H9 (cell line): Measurements from ENCODE around the gene ANO2. TPM values are rescaled to one million over a fixed set of nuclear protein-coding genes. Genes with fewer than 3 reads are reported as not detected.

Experiments used
- DNase-seq: peaks from one replicate; pipeline ENCODE4 v3.0.0-alpha.2; 2017
- H2AFZ ChIP-seq: one replicate; pipeline ENCODE4 v1.6.1; 2013; ENCODE audit warnings: mild to moderate bottlenecking, low read length, control low read depth, moderate library complexity
- H2AK5ac ChIP-seq: 2 replicates; pipeline ENCODE4 v1.6.1; 2013; ENCODE audit warnings: low read length, control low read depth, mixed read lengths; ENCODE audit not compliant: insufficient read length
- H2BK120ac ChIP-seq: one replicate; pipeline ENCODE4 v1.6.1; 2013; ENCODE audit warnings: low read depth, mild to moderate bottlenecking, low read length, control low read depth, inconsistent platforms; ENCODE audit not compliant: poor library complexity, severe bottlenecking
- H2BK12ac ChIP-seq: 2 replicates; pipeline ENCODE4 v1.6.1; 2013; ENCODE audit warnings: low read length, control low read depth, mixed read lengths, low read depth; ENCODE audit not compliant: insufficient read length
- H2BK15ac ChIP-seq: 2 replicates; pipeline ENCODE4 v1.6.1; 2013; ENCODE audit warnings: low read depth, low read length, control low read depth
- H2BK20ac ChIP-seq: one replicate; pipeline ENCODE4 v1.6.1; 2013; ENCODE audit warnings: low read depth, mild to moderate bottlenecking, low read length, control low read depth, inconsistent platforms; ENCODE audit not compliant: poor library complexity, severe bottlenecking
- H2BK5ac ChIP-seq: 2 replicates; pipeline ENCODE4 v1.6.1; 2013; ENCODE audit warnings: low read length, control low read depth, mixed read lengths; ENCODE audit not compliant: insufficient read length
- H3K14ac ChIP-seq: 2 replicates; pipeline ENCODE4 v1.6.1; 2013; ENCODE audit warnings: low read length, control low read depth; ENCODE audit not compliant: insufficient read depth
- H3K18ac ChIP-seq: 2 replicates; pipeline ENCODE4 v1.6.1; 2013; ENCODE audit warnings: low read depth, mild to moderate bottlenecking, mixed read lengths, low read length, control low read depth; ENCODE audit not compliant: insufficient read length
- H3K23ac ChIP-seq: 2 replicates; pipeline ENCODE4 v1.6.1; 2013; ENCODE audit warnings: low read length, control low read depth, mixed read lengths, low read depth; ENCODE audit not compliant: insufficient read length
- H3K23me2 ChIP-seq: 2 replicates; pipeline ENCODE4 v1.6.1; 2013; ENCODE audit warnings: low read depth, mild to moderate bottlenecking, mixed read lengths, low read length, control low read depth; ENCODE audit not compliant: insufficient read length, poor library complexity, severe bottlenecking
- H3K27ac ChIP-seq: 2 replicates; pipeline ENCODE4 v1.5.1; 2013; ENCODE audit warnings: low read length, control low read depth, mixed read lengths, low read depth; ENCODE audit not compliant: insufficient read length
- H3K27me3 ChIP-seq: 2 replicates; pipeline ENCODE4 v1.6.1; 2013; ENCODE audit warnings: low read length, control low read depth, inconsistent platforms; ENCODE audit not compliant: insufficient read depth
- H3K4ac ChIP-seq: 2 replicates; pipeline ENCODE4 v1.6.1; 2013; ENCODE audit warnings: low read depth, mild to moderate bottlenecking, control low read depth, inconsistent platforms, low read length, moderate library complexity
- H3K4me1 ChIP-seq: 2 replicates; pipeline ENCODE4 v1.6.1; 2013; ENCODE audit warnings: low read length, control low read depth, inconsistent platforms; ENCODE audit not compliant: insufficient read depth
- H3K4me2 ChIP-seq: 2 replicates; pipeline ENCODE4 v1.6.1; 2013; ENCODE audit warnings: low read length, control low read depth, mixed read lengths; ENCODE audit not compliant: insufficient read length, insufficient read depth
- H3K56ac ChIP-seq: 2 replicates; pipeline ENCODE4 v1.6.1; 2013; ENCODE audit warnings: low read depth, mild to moderate bottlenecking, mixed read lengths, low read length, control low read depth; ENCODE audit not compliant: insufficient read length
- H3K79me1 ChIP-seq: 2 replicates; pipeline ENCODE4 v1.6.1; 2013; ENCODE audit warnings: low read depth, mild to moderate bottlenecking, moderate library complexity, low read length, control low read depth, inconsistent platforms; ENCODE audit not compliant: insufficient read depth, poor library complexity, severe bottlenecking
- H3K79me2 ChIP-seq: 2 replicates; pipeline ENCODE4 v1.6.1; 2013; ENCODE audit warnings: low read length, control low read depth, inconsistent platforms; ENCODE audit not compliant: insufficient read depth
- H3K9ac ChIP-seq: 2 replicates; pipeline ENCODE4 v1.6.1; 2013; ENCODE audit warnings: low read length, control low read depth, mixed read lengths; ENCODE audit not compliant: insufficient read length; ENCODE audit errors: extremely low read depth
- H3K9me3 ChIP-seq: one replicate; pipeline ENCODE4 v1.6.1; 2013; ENCODE audit warnings: low read depth, low read length, inconsistent platforms; ENCODE audit not compliant: control insufficient read depth
- H3T11ph ChIP-seq: one replicate; pipeline ENCODE4 v1.6.1; 2013; ENCODE audit warnings: mild to moderate bottlenecking, low read length, control low read depth, inconsistent platforms
- H4K20me1 ChIP-seq: one replicate; pipeline ENCODE4 v1.6.1; 2013; ENCODE audit not compliant: control insufficient read depth, insufficient read length, insufficient read depth
- H4K5ac ChIP-seq: 2 replicates; pipeline ENCODE4 v1.6.1; 2013; ENCODE audit warnings: low read depth, mild to moderate bottlenecking, mixed read lengths, low read length, control low read depth; ENCODE audit not compliant: insufficient read length
- H4K8ac ChIP-seq: replicated peaks from 2 replicates; pipeline ENCODE4 v1.6.1; 2013; ENCODE audit warnings: low read length, control low read depth, mixed read lengths, low read depth; ENCODE audit not compliant: insufficient read length
- H4K91ac ChIP-seq: 2 replicates; pipeline ENCODE4 v1.6.1; 2013; ENCODE audit warnings: low read depth, mild to moderate bottlenecking, moderate library complexity, mixed read lengths, low read length, control low read depth; ENCODE audit not compliant: insufficient read length
- H3K27ac Mint-ChIP-seq, 3 experiments: 2 replicates in 2 of 3; 3 replicates in 1 of 3; pipeline ENCODE4 v1.8.0; 2020 to 2021; ENCODE audit warnings: mixed read lengths in 3 of 3, mild to moderate bottlenecking in 1 of 3, moderate library complexity in 1 of 3
- H3K27me3 Mint-ChIP-seq: 2 replicates; pipeline ENCODE4 v1.8.0; 2021; ENCODE audit warnings: low read depth, mild to moderate bottlenecking, moderate library complexity, mixed read lengths
- H3K36me3 Mint-ChIP-seq, 3 experiments: 2 replicates in 2 of 3; 3 replicates in 1 of 3; pipeline ENCODE4 v1.8.0; 2020 to 2021; ENCODE audit warnings: low read depth in 3 of 3, mixed read lengths in 3 of 3; ENCODE audit not compliant: insufficient read depth in 1 of 3
- H3K4me1 Mint-ChIP-seq, 2 experiments: 2 replicates each; pipeline ENCODE4 v1.8.0; 2020; ENCODE audit warnings: mixed read lengths in 2 of 2
- H3K4me3 Mint-ChIP-seq, 2 experiments: 2 replicates in 1 of 2; 3 replicates in 1 of 2; pipeline ENCODE4 v1.8.0; 2020 to 2021; ENCODE audit warnings: mild to moderate bottlenecking in 2 of 2, mixed read lengths in 2 of 2, moderate library complexity in 1 of 2
- H3K9me3 Mint-ChIP-seq, 2 experiments: 2 replicates in 1 of 2; 3 replicates in 1 of 2; pipeline ENCODE4 v1.8.0; 2020; ENCODE audit warnings: mild to moderate bottlenecking in 2 of 2, mixed read lengths in 2 of 2, moderate library complexity in 1 of 2
- CTCF ChIP-seq: fragments of 200-600 bp; sonication (generic); conservative IDR thresholded peaks from 3 replicates; pipeline ENCODE4 v1.8.0; 2021; ENCODE audit warnings: antibody characterized with exemption, mild to moderate bottlenecking
- WGBS: extraction: QIAGEN DNeasy Blood & Tissue Kit; methylation state at CpG from one replicate; pipeline ENCODE4 v1.1.7; 2013; ENCODE audit warnings: missing lambda C conversion rate, low lambda C conversion rate, mixed read lengths; ENCODE audit not compliant: insufficient read length; ENCODE audit errors: extremely low coverage; 5-methylcytosine and 5-hydroxymethylcytosine counted together
- total RNA-seq: library from RNA; stranded (reverse); gene quantifications from 2 replicates; pipeline ENCODE4 v1.2.1, GENCODE V29; 2021

ANO2 gene
- total RNA-seq, 1 experiment from 2014 or later, result 3.8 TPM

DNA sequence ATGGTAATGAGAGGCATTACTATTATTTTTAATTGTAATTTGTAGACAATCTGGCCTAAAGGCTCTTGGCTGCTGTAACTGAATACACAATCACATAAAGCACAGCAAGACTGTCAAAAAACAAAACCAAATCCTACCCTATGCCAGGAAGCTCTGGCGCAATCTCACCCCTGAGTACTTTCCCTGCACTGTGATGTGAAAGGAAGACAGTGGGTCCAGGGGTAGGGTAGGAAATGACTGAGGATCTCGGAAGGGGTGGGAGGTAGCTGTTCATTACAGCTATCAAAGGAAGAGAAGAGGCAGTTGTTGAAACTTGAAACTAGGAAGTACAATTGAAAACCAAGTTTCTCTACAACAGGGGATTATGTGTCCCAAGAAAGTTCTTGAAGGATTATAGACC, 202.8 kb downstream of the ANO2 start:
- peak overlapping the region in 1 of 3 experiments; percentile 83; a peak in 1 of 7 replicates for H3K27ac Mint-ChIP-seq
- H3K4me1 Mint-ChIP-seq, result peaks cover 0 to 5% of the 10 kb centered on the region in 2 experiments; a peak in 1 of 4 replicates
- Histone ChIP-seq H4K5ac (no peak overlapping the region), H2BK120ac (no peak overlapping the region), H4K8ac (no peak overlapping the region), H3K14ac (no peak overlapping the region), H3K79me1 (no peaks in the 10 kb centered on the region), H2BK5ac (no peak overlapping the region), H3T11ph (no peak overlapping the region), H3K9me3 (no peaks in the 10 kb centered on the region), H3K9ac (no peak overlapping the region), H3K23ac (no peak overlapping the region), H2BK15ac (no peak overlapping the region), H4K91ac (no peak overlapping the region), H3K56ac (no peak overlapping the region), H2BK12ac (no peak overlapping the region), H3K23me2 (no peaks in the 10 kb centered on the region), H2AFZ (no peak overlapping the region), H3K27me3 (no peaks in the 10 kb centered on the region), H3K4me1 (no peaks in the 10 kb centered on the region), H3K79me2 (no peaks in the 10 kb centered on the region), H2BK20ac (no peak overlapping the region), H3K4ac (no peak overlapping the region), H4K20me1 (no peaks in the 10 kb centered on the region), H3K4me2 (no peak overlapping the region), H3K27ac (no peak overlapping the region), H2AK5ac (no peak overlapping the region), H3K18ac (no peak overlapping the region)
- H3K4me3 Mint-ChIP-seq, result no peak overlapping the region
- no peaks in the 10 kb centered on the region; a peak in 1 of 7 replicates for H3K36me3 Mint-ChIP-seq
- H3K27me3 Mint-ChIP-seq, result no peaks in the 10 kb centered on the region
- no peak for TF ChIP-seq CTCF
- H3K9me3 Mint-ChIP-seq, result no peaks in the 10 kb centered on the region
- DNase-seq, result no peak
- no CpG with 5 or more reads among the region's 2 CpGs for WGBS
